ENCODE measurements around the gene TMEM186.

TMEM186 gene

GRCh38 chr16:8773537-8773936 lies 23.9 kb downstream of the TMEM186 start:
- no peak overlapping the region for H3K4me3 ChIP-seq (ENCODE audit: low read depth, low read length)
- no peak for TF ChIP-seq CTCF (IDR thresholded peaks at IDR 0.05; ENCODE audit: low read depth, low read length)
- in situ Hi-C loops (cut with HindIII; ENCODE audit: low sequenced_read_pairs): no loop called here
- DNase-seq (ENCODE audit: low read depth, low spot score): no peak

GRCh38 chr16:8768692-8769091 lies 28.7 kb downstream of the TMEM186 start:
- in situ Hi-C loops (cut with HindIII; ENCODE audit: low sequenced_read_pairs): no loop called here
- H3K4me3 ChIP-seq (ENCODE audit: low read depth, low read length): no peak overlapping the region
- no peak for DNase-seq (ENCODE audit: low read depth, low spot score)
- no peak for TF ChIP-seq CTCF (IDR thresholded peaks at IDR 0.05; ENCODE audit: low read depth, low read length)

GRCh38 chr16:8768283-8768682 lies 29.2 kb downstream of the TMEM186 start:
- no peak for DNase-seq (ENCODE audit: low read depth, low spot score)
- H3K4me3 ChIP-seq (ENCODE audit: low read depth, low read length): no peak overlapping the region
- in situ Hi-C loops (cut with HindIII; ENCODE audit: low sequenced_read_pairs): no loop called here
- TF ChIP-seq CTCF (IDR thresholded peaks at IDR 0.05; ENCODE audit: low read depth, low read length): no peak

GRCh38 chr16:8767176-8767575 lies 30.3 kb downstream of the TMEM186 start:
- no peak overlapping the region for H3K4me3 ChIP-seq (ENCODE audit: low read depth, low read length)
- no peak for DNase-seq (ENCODE audit: low read depth, low spot score)
- in situ Hi-C loops (cut with HindIII; ENCODE audit: low sequenced_read_pairs): no loop called here
- TF ChIP-seq CTCF (IDR thresholded peaks at IDR 0.05; ENCODE audit: low read depth, low read length): no peak

- no peak for TF ChIP-seq CTCF (IDR thresholded peaks at IDR 0.05; ENCODE audit: low read depth, low read length)
- DNase-seq (ENCODE audit: low read depth, low spot score): no peak
- no peak overlapping the region for H3K4me3 ChIP-seq (ENCODE audit: low read depth, low read length)
- in situ Hi-C loops (cut with HindIII; ENCODE audit: low sequenced_read_pairs): no loop called here
Measured at GRCh38 chr16:8764525-8765250, 32.8 kb downstream of the TMEM186 start.

- TF ChIP-seq CTCF (IDR thresholded peaks at IDR 0.05; ENCODE audit: low read depth, low read length): no peak
- H3K4me3 ChIP-seq (ENCODE audit: low read depth, low read length): no peak overlapping the region
- in situ Hi-C loops (cut with HindIII; ENCODE audit: low sequenced_read_pairs): no loop called here
- DNase-seq (ENCODE audit: low read depth, low spot score): no peak
Measured at GRCh38 chr16:8763899-8764298, 33.5 kb downstream of the TMEM186 start.
